DMS153 treated with DMSO at 0.1 percent for 48 hours (cell line): ENCODE results near the gene TCF12.
A peak's percentile ranks its signal among the peaks of the same experiment; 100 is the strongest.
"Not testable (repeated sequence)": the region's sequence is repeated elsewhere in the genome, so short reads cannot be mapped to it uniquely, and the experiment has no call there.

Source experiments
- DNase-seq: peaks from one replicate; lab custom pipeline; 2025; ENCODE audit not compliant: unreplicated experiment; lab: John Stamatoyannopoulos, UW

The TCF12 gene

DNA sequence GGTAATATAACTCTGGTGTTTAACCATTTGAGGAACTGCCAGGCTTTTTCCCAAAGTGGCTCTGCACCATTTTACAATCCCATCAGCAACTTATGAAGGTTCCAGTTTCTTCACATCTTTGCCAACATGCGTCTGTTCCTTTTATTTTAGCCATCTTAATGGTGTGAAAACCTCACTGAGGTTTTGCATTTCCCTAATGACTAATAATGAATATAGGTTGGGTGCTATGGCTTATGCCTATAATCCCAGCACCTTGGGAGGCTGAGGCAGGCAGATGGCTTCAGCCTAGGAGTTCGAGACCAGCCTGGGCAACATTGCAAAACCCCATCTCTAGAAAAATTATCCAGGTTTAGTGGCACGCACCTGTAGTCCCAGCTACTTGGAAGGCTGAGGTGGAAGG is 210.6 kb downstream of the TCF12 start:
- DNase-seq = no peak

DNA sequence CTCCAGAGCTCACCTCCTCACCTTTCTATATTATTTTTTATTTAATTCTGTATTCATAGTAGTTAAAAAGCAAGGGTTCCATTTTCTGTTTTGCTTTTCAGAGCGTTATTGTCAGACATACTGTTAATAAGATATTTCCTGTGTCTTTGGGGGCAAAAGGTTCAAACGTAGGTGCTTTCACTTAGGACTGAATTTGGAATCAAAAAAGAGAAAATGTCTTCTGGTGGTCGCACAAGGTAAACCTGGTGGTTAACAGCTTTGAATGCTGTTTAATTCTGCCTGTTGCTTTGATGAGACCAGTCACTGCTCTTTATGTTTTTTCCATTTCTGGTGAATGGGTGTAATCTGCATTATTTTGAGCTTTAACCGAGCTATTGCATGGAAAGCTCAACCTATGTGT is 212.5 kb downstream of the TCF12 start:
- DNase-seq = no peak

DNA sequence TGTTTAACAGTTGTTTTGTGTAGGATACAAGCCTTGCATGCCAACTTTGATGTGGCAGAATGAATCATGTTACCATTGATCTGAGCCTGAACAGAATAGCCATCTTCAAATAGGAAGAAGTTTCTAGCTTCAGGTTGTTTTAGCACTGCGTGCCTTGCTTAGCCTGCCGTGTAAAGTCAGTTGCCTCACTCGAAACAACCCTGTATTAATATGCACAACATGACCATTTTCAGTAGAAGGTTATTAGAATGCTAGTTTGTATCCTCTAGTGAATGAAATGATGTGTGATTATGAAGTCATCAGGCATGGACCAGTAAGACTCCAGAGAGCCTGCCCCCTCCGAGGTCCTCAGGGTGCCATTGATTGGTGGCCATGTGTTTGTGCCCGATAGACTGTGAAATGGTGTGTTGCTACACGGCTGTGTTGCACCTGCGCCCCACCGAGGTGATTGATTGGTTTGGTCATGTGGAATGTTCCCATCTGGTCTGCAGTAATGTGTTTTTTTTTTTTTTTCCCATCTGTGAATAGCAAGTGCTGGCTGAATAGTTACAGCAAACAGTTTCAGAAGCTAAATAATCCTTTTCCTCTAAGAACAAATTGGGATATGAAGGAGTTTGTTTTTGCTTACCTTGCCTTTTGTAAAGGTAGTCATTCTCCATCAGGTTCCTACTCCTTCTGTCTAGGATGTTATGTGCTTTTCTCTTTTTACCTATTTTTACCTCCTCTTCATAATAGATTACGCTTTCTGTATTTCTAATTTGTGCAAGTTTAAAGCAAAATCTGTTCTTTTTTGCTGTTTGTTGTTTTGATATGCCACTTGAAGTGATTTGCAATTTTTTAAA is 214.9 kb downstream of the TCF12 start:
- no peak for DNase-seq

DNA sequence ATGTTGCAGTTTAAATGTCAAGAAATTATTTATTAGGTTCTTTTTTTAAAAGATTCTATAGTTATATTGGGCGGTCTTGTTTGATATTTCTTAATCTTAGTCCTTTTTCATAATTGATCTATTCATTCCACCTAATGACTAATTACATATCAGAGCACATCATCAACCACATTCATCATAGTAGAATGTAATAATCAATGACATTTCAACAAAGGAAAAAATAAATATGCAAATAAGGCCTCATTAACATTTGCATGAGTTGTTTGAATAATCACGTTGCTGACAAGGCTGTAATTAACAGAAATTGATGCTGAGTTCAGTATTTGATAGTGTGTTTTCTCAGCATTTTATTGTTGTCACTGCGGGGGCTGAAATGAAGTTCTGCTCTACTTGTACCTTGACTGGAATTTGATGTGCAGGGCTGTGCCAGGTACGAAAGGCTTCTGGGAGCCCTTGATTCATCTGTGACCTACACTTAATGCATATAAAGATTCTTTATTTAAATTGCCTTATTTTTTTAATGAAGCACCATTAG is 215.7 kb downstream of the TCF12 start:
- no peak for DNase-seq

DNA sequence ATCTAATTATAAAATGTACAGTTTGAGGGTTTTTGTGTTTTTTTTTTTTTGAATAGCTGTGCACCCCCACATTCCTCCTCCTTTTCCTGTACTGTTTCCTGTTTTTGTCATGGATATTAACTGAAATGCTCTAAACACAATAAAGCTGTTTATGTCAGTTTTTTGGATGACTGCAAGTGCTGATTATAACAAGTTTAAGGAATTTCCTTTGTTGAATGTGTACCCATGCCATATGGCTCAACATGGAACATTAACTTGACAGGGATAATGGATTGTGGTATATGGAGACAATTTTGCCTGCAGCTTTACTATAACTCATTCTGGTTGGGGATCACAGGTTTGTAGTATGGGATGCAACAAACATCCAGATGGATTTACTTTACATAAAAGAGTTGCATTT is 216.4 kb downstream of the TCF12 start:
- no peak for DNase-seq

DNA sequence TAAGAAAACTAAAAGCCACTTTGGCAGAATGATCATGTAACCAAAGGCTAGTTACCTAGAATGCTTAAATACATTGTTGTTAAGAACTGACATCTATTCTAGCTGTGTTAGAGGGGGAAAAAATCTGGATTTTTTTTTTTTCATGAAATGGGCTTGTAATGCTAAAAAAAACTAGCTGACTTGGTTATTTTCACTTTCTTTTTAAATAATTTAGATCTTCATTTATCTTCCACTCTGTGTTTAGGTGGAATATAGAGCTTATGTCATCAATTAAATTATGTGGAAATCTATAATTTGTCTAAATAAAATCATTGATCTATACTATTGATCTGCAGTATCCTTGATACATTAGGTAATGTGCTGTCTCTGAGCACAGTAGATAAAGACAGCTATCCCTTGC is 217.4 kb downstream of the TCF12 start:
- no peak for DNase-seq

DNA sequence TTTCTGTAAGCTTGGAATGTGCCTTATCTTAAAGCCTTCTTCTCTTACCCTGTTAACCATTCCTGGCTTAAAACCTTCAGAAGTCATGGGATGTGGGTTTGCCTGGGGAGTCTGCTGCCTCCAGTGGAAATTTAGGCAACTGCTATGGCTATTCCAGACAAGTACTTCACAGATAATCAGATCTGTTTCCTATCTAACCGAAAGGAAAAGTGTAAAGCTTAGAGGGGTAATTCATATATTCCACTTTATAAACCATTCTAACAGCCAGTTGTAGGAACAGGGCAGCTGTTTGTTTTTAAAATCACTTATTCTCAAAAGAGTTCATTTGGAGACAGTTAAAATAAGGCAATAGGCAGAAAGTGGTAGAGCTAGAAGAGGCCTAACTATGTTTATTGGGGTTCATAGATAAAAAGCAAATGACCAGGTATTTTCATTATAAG is 219.9 kb downstream of the TCF12 start:
- DNase-seq = peak; percentile 21

DNA sequence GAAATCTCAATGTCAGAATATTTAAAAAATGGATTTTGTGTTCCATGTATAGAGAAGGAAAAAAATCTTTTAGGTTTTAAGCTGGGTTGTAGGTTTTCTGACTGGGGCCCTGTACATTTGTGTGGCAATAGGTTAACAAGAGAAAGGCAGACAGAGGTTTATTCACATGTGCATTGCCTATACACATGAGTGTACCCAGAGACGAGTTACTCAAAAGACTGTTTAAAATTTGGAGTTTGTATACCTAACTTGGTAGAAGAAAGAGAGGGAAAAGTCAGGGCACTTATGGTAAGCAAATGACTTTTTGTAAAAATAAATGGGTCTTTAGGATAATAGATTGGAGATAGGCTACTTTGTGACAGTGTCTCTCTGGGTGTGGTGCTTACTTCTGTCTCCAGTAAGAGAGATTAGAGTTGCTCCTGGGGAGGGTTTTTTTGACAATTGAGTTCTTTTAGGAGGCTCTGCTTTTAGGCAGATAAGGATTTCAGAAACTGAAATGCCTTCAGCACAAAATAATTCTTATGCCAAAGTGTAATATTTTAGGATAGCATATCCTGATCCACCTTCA is 225.2 kb downstream of the TCF12 start:
- DNase-seq = no peak

DNA sequence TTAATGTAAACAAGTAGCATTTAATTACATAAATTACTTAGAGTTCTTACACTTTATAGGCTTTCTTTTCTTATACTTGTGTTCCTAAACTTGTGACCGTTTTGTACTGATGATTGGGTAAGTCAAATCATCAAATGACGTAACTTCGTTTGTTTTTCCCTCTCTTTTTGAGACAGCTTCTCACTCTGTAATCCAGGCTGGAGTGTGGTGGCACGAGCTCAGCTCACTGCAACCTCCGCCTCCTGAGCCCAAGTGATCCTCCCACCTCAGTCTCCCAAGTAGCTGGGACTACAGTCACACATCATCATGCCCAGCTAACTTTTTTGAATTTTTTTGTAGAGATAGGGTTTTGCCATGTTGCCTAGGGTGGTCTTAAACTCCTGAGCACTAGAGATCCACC is 226.0 kb downstream of the TCF12 start:
- no peak for DNase-seq

DNA sequence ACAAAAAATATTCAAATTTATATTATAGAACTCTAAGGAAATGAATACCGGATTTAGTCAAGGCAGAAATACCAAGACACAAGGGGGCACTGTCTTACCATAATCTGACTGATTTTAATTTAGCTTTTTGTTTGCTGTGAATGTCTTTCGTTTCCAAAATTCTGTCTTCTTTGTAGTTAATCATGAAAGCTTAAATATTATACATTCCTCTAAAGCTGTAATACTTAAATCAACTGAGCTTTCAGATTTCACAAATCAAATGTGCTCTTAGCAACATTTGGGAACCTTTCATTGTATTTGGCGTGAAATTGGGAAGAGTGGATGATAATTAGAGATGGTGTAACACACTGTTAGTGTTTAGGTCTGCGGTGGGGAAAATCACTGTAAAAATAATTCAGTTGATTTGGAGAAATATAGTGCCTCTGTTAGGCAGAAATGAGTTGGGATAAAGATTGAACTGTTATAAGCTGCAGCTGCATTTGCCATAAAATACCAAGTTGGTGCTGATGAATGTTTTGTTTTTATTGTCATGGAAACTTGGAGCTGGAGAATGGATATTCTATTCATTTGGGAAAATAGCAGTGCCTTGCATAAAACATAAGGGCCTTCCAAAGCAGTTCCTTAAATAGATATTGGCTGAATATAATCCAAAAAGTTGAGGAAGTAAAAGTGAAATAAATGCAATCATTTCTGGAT is 228.2 kb downstream of the TCF12 start:
- peak; percentile 23 for DNase-seq

DNA sequence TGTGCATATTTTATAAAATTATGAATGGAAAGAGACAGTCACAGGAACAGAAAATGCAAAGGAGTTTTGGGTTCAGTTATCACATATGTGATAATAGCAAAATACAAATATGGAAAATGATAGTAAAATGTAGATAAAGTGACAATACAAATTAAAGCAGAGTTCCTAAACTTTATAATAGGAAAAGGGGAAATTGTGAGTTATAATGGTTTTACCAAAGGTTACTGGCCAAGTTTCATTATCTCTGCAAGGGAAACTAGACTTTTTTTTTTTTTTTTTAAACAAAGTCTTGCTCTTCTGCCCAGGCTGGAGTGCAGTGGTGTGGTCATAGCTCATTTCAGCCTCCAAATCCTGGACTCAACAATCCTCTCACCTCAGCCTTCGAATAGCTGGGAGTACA is 229.2 kb downstream of the TCF12 start:
- DNase-seq = no peak

DNA sequence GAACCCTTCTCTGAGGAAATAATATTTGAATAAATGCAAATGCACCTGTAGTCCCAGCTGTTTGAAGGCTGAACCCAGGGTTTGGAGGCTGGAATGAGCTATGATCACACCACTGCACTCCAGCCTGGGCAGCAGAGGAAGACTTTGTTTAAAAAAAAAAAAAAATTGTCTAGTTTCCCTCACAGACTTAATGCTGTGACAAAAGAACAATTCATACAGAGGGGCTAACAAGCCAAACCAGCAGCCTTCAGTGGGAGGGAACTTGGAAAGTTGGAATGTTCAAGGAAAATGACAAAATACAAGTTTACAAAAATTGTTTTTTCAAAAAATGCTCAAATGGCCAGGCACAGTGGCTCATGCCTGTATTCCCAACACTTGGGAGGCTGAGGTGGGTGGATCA is 229.8 kb downstream of the TCF12 start:
- no peak for DNase-seq

DNA sequence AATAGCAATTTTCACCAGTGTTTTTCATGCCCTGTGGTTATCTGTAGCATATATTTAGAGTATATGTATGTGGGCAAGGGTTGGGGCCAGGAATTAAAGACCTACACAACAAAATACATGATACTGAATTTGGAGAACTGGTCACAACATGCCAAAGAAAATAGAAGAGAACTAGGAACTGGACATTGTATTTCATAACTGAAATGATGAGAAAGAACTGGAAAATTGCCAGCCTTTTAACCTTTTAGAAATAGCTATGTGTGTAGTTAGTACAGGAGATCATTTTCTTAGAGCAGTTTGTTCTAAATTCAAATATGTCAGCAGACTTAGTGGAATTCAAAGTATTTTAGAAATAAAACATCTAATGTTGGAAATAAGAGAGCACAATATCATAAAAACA is 230.8 kb downstream of the TCF12 start:
- no peak for DNase-seq

DNA sequence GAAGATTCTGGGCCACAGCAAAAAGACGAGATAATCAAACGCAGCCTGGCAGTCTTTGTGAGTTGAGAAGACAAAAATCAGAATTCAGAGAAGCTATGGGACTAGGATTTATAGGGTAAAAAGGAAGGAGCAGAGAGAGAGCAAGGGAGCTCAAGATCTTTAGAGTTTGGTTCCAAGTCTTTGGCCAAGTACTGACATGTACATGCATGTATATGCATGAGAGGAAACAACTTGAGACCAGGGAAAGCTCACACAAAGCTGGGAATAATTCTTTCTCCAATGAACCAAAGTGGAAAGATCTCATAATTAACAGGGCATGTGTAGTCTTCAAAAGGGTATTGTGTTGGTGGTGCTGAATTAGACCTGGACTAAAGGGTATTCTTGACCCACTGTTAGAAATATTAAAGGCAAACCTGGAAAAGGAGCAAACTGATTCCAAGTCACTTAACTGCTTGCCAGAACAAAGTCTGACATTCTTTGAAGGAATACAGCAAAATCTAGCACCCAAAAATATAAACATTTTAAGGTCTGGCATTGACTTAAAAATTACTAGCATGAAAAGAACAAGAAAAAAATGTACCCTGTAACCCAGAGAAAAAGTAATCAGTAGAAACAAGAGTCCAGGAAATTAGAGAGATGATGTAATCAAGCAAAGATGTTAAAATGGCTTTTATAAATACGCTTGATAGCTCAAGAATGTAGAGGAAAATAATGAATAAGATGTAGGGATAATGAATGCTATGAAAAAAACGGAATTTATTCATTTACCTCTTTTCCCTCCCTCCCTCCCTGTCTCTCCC is 231.8 kb downstream of the TCF12 start:
- DNase-seq = no peak

DNA sequence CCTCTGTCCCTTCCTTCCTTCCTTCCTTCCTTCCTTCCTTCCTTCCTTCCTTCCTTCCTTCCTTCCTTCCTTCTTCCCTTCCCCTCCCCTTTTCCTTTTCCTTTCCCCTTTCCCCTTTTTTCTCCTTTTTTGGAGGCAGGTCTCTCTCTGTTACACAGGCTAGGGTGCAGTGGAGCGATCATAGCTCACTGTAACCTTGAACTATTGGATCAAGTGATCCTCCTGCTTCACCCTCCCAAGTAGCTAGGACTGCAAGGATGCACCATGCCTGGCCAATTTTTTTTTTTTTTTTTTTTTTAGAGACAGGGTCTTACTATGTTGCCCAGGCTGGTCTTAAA is 232.4 kb downstream of the TCF12 start:
- DNase-seq = not testable (repeated sequence)

DNA sequence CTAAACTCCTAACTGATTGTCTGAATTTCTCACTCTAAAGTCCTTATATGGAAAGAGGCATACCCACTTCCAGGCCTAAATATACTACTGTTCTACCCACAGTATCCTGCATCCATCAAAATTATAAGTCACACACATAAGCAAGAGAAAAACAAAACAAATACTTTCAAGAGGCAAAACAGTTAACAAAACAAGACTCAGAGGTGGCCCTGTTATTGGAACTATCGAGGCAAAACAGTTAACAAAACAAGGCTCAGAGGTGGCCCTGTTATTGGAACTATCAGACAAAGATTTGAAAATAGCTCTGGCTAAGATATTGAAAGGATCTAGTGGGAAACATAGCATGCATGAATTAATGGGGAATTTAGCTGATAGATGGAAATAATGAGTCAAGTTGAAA is 233.7 kb downstream of the TCF12 start:
- DNase-seq = no peak

DNA sequence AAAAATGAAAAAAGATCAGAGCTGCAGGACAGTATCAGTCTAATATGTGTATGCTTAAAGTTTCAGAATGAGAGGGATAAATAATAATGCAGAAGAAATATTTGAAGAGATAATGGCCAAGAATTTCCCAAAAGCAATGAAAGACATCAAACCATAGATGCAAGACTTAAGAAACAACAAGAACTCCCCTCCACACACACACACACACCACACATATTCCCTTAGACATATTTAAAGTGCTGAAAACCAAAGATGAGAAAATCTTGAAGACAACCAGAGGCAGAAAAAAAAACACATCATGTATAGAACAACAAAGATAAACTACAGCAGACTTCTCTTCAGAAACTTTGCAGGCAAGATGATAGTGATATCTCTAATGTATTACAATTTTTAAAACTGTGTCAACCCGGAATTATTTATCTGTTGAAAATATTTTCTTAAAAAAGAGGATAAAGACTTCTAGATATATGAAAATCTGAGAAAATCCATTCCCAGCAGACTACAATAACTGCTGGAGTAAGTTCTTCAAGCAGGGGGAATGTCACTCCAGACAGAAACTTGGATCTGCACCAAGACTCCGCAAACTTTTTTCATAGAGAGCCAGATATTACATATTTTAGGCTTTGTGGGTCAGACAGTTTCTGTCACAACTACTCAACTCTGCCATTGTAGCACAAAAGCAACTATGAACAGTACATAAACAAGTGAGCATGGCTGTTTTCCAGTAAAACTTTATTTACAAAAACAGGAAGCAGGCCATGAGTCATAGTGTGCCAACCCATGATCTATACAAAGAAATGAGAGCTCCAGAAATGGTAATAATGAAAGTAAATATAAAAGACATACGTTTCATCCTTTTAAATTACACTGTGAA is 234.5 kb downstream of the TCF12 start:
- DNase-seq = no peak

DNA sequence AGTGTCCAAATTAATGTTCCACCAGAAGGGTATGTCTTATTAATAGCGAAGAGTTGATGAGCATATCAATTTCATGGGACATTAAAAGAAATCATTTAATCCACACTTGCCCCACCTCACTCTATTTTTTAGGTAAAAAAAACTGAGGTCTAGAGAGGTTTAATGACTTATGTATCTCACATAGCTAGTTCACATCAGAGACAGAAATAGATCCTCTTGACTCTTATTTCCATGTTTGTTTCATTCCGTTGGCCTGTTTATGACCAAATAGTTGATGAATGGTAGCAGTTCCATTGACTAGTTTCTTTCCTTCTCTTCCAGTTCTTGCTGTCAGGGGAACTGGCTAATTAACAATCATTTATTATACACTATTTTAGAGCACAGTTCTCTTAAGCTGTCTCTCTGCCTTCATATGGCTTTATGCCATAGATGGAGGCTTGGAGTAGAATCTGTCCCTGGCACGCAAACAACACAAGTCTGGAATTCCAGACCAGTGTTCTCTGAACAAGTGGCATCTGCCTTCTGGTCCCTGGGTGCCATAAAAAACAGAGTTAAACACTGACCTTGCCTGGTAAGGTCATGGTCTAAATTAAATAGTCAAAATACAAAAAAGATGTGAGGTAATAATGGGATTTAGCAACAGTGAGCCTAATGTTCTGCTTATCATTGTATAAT is 237.9 kb downstream of the TCF12 start:
- DNase-seq = no peak

DNA sequence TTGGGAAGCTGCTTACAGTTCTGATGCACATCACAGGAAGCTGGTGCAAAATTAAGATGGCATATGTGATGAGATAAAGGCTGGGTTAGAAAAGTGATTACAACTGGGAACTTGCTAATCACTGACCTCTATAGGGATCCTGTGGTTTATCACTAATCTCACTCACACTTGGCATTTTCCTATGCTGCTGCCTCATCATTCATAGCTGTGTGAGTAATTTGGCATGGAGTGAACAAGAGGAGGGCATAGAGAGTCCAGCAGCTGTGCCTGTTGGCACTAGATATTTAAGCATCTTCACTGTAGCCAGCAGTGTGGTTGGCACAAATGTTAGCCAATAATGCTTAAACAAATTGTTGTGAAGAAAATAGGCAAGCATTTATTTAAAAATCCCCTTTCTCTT is 240.1 kb downstream of the TCF12 start:
- DNase-seq = peak; percentile 13
